CD4-positive, alpha-beta T cell treated with Interleukin-17A for 1 hour (primary cell): ENCODE measurements around the gene GNAL.

Source experiments
- DNase-seq: peaks from one replicate; pipeline ENCODE4 v3.0.0-alpha.2; 2020

The GNAL gene

GRCh38 chr18:11775436-11776174 lies 86.5 kb downstream of the GNAL start:
- no peak for DNase-seq

- no peak for DNase-seq
These were observed 91.0 kb downstream of the GNAL start for GRCh38 chr18:11780042-11780441.

GRCh38 chr18:11783716-11784331 lies 94.8 kb downstream of the GNAL start:
- no peak for DNase-seq

GRCh38 chr18:11784674-11785304 lies 95.7 kb downstream of the GNAL start:
- DNase-seq: no peak

- no peak for DNase-seq
These were observed 96.5 kb downstream of the GNAL start for GRCh38 chr18:11785444-11786055.

GRCh38 chr18:11789716-11790510 lies 100.8 kb downstream of the GNAL start:
- DNase-seq: no peak

- DNase-seq: no peak
These were observed 102.1 kb downstream of the GNAL start for GRCh38 chr18:11791131-11791530.

- no peak for DNase-seq
These were observed 103.6 kb downstream of the GNAL start for GRCh38 chr18:11792632-11793031.

- DNase-seq: no peak
These were observed 105.1 kb downstream of the GNAL start for GRCh38 chr18:11794195-11794594.

GRCh38 chr18:11795916-11796315 lies 106.9 kb downstream of the GNAL start:
- no peak for DNase-seq

- no peak for DNase-seq
These were observed 109.2 kb downstream of the GNAL start for GRCh38 chr18:11798271-11798670.

GRCh38 chr18:11799066-11799465 lies 110.0 kb downstream of the GNAL start:
- no peak for DNase-seq

GRCh38 chr18:11800566-11801334 lies 111.7 kb downstream of the GNAL start:
- no peak for DNase-seq

- no peak for DNase-seq
These were observed 112.5 kb downstream of the GNAL start for GRCh38 chr18:11801573-11801972.

GRCh38 chr18:11802158-11802557 lies 113.1 kb downstream of the GNAL start:
- DNase-seq: no peak

- DNase-seq: no peak
These were observed 113.5 kb downstream of the GNAL start for GRCh38 chr18:11802586-11802985.

- no peak for DNase-seq
These were observed 118.2 kb downstream of the GNAL start for GRCh38 chr18:11807233-11807632.

GRCh38 chr18:11808001-11808855 lies 119.2 kb downstream of the GNAL start:
- no peak for DNase-seq

GRCh38 chr18:11809895-11810294 lies 120.8 kb downstream of the GNAL start:
- DNase-seq: no peak

- no peak for DNase-seq
These were observed 121.3 kb downstream of the GNAL start for GRCh38 chr18:11810379-11810778.

GRCh38 chr18:11811009-11811408 lies 121.9 kb downstream of the GNAL start:
- no peak for DNase-seq
